Nephron (organoid): Measurements from ENCODE around the gene NBL1.

Experiments used
- H3K27ac Mint-ChIP-seq, 3 experiments: 2 replicates each; pipeline ENCODE4 v1.8.0; 2020; ENCODE audit warnings: mixed read lengths in 3 of 3, mild to moderate bottlenecking in 2 of 3, moderate library complexity in 1 of 3
- H3K27me3 Mint-ChIP-seq: 2 replicates; pipeline ENCODE4 v1.8.0; 2021; ENCODE audit warnings: low read depth, mild to moderate bottlenecking, moderate library complexity, mixed read lengths
- H3K36me3 Mint-ChIP-seq: 2 replicates; pipeline ENCODE4 v1.8.0; 2020; ENCODE audit warnings: low read depth, mixed read lengths
- H3K4me1 Mint-ChIP-seq: 2 replicates; pipeline ENCODE4 v1.8.0; 2020; ENCODE audit warnings: mixed read lengths
- H3K4me3 Mint-ChIP-seq, 3 experiments: 2 replicates each; pipeline ENCODE4 v1.8.0; 2020; ENCODE audit warnings: mild to moderate bottlenecking in 3 of 3, mixed read lengths in 3 of 3, moderate library complexity in 2 of 3
- H3K9me3 Mint-ChIP-seq: 2 replicates; pipeline ENCODE4 v1.8.0; 2020; ENCODE audit warnings: mixed read lengths
- CTCF ChIP-seq, 3 experiments: fragments of 200-600 bp; sonication (generic); IDR thresholded peaks; one replicate each; pipeline ENCODE4 v1.5.0; 2021; ENCODE audit warnings: antibody characterized with exemption in 3 of 3; ENCODE audit not compliant: unreplicated experiment in 3 of 3

Gene NBL1

GRCh38 chr1:19643602-19644394 lies at the start of gene NBL1:
Gene NBL1 (plus strand): TSS chr1:19644311. CDS start chr1:19655031, 10,720 bp downstream.
- H3K36me3 Mint-ChIP-seq = no peaks in the 10 kb centered on the region
- peak within 1 kb of the TSS; percentile 54 to 94 (median 93) for H3K27ac Mint-ChIP-seq
- H3K4me3 Mint-ChIP-seq = peak within 1 kb of the TSS; percentile 95 to 100 (median 97)
- H3K9me3 Mint-ChIP-seq = no peaks in the 10 kb centered on the region
- TF ChIP-seq CTCF (IDR thresholded peaks at IDR 0.05; ENCODE audit: unreplicated experiment in 3 of 3) = no peak
- H3K27me3 Mint-ChIP-seq = peaks cover 44% of the 10 kb centered on the region
- peaks cover 37% of the 10 kb centered on the region for H3K4me1 Mint-ChIP-seq

- Mint-ChIP-seq H3K27ac (peak overlapping the region; percentile 98 to 100 (median 98)), H3K4me3 (peak overlapping the region; percentile 97 to 99 (median 99)), H3K36me3 (peaks cover 12% of the 10 kb centered on the region), H3K9me3 (no peaks in the 10 kb centered on the region), H3K27me3 (peaks cover 3% of the 10 kb centered on the region), H3K4me1 (peaks cover 27% of the 10 kb centered on the region)
- no peak for TF ChIP-seq CTCF (IDR thresholded peaks at IDR 0.05; ENCODE audit: unreplicated experiment in 3 of 3)
These were observed 47.9 kb upstream of the NBL1 start for GRCh38 chr1:19596065-19596713.

GRCh38 chr1:19596714-19597495 lies 47.2 kb upstream of the NBL1 start:
- Mint-ChIP-seq H3K4me3 (peak overlapping the region; percentile 97 to 99 (median 99)), H3K9me3 (no peaks in the 10 kb centered on the region), H3K27me3 (no peaks in the 10 kb centered on the region), H3K4me1 (peaks cover 31% of the 10 kb centered on the region), H3K27ac (peak overlapping the region; percentile 98 to 100 (median 98)), H3K36me3 (peaks cover 12% of the 10 kb centered on the region)
- TF ChIP-seq CTCF (IDR thresholded peaks at IDR 0.05; ENCODE audit: unreplicated experiment in 3 of 3) = no peak

- Mint-ChIP-seq H3K27ac (peak overlapping the region; percentile 84 to 98 (median 93)), H3K27me3 (no peaks in the 10 kb centered on the region), H3K36me3 (peaks cover 12% of the 10 kb centered on the region), H3K4me3 (peak overlapping the region; percentile 97 to 99 (median 99)), H3K4me1 (peaks cover 36% of the 10 kb centered on the region), H3K9me3 (no peaks in the 10 kb centered on the region)
- TF ChIP-seq CTCF (IDR thresholded peaks at IDR 0.05; ENCODE audit: unreplicated experiment in 3 of 3) = no peak
These were observed 46.4 kb upstream of the NBL1 start for GRCh38 chr1:19597496-19598309.

- no peak overlapping the region for H3K27ac Mint-ChIP-seq
- no peak overlapping the region for H3K4me3 Mint-ChIP-seq
- H3K4me1 Mint-ChIP-seq = peaks cover 36% of the 10 kb centered on the region
- H3K36me3 Mint-ChIP-seq = peaks cover 16% of the 10 kb centered on the region
- TF ChIP-seq CTCF (IDR thresholded peaks at IDR 0.05; ENCODE audit: unreplicated experiment in 3 of 3) = no peak
- H3K9me3 Mint-ChIP-seq = no peaks in the 10 kb centered on the region
- no peaks in the 10 kb centered on the region for H3K27me3 Mint-ChIP-seq
These were observed 44.3 kb upstream of the NBL1 start for GRCh38 chr1:19599810-19600209.
